HG02623 (cell line): ENCODE measurements around the gene FOCAD.

Source experiments
- ATAC-seq: cut with Tn5 transposase; IDR thresholded peaks from one replicate; pipeline ENCODE4 v1.9.1; 2021; ENCODE audit warnings: moderate library complexity; ENCODE audit not compliant: unreplicated experiment

FOCAD gene

GRCh38 chr9:20728493-20729220 is 44.6 kb downstream of the FOCAD start:
- no peak for ATAC-seq

GRCh38 chr9:20729523-20729922 is 45.5 kb downstream of the FOCAD start:
- ATAC-seq = no peak

GRCh38 chr9:20732118-20732517 is 48.1 kb downstream of the FOCAD start:
- ATAC-seq = no peak

- ATAC-seq = no peak
These were observed 50.2 kb downstream of the FOCAD start for GRCh38 chr9:20734275-20734674.

GRCh38 chr9:20740304-20740703 is 56.2 kb downstream of the FOCAD start:
- ATAC-seq = no peak

- ATAC-seq = no peak
These were observed 57.0 kb downstream of the FOCAD start for GRCh38 chr9:20740929-20741582.

GRCh38 chr9:20742833-20743232 is 58.8 kb downstream of the FOCAD start:
- no peak for ATAC-seq

- ATAC-seq = no peak
These were observed 60.1 kb downstream of the FOCAD start for GRCh38 chr9:20744036-20744630.

GRCh38 chr9:20746967-20747366 is 62.9 kb downstream of the FOCAD start:
- no peak for ATAC-seq

- no peak for ATAC-seq
These were observed 65.6 kb downstream of the FOCAD start for GRCh38 chr9:20749496-20750198.

GRCh38 chr9:20753761-20754160 is 69.7 kb downstream of the FOCAD start:
- no peak for ATAC-seq

GRCh38 chr9:20754556-20754955 is 70.5 kb downstream of the FOCAD start:
- no peak for ATAC-seq

GRCh38 chr9:20760246-20760891 is 76.3 kb downstream of the FOCAD start:
- ATAC-seq = no peak

- ATAC-seq = no peak
These were observed 86.9 kb downstream of the FOCAD start for GRCh38 chr9:20770947-20771346.

GRCh38 chr9:20771729-20772128 is 87.7 kb downstream of the FOCAD start:
- ATAC-seq = no peak

- no peak for ATAC-seq
These were observed 91.6 kb downstream of the FOCAD start for GRCh38 chr9:20775683-20776082.

- no peak for ATAC-seq
These were observed 97.0 kb downstream of the FOCAD start for GRCh38 chr9:20781092-20781491.

- ATAC-seq = no peak
These were observed 98.2 kb downstream of the FOCAD start for GRCh38 chr9:20782289-20782688.

- ATAC-seq = no peak
These were observed 99.3 kb downstream of the FOCAD start for GRCh38 chr9:20783057-20784038.

GRCh38 chr9:20784196-20784595 is 100.1 kb downstream of the FOCAD start:
- ATAC-seq = no peak
